ENCODE measurements around the gene SETD2. TPM values are rescaled to one million over a fixed set of nuclear protein-coding genes. Genes with fewer than 3 reads are reported as not detected.
"Not testable (repeated sequence)": the region's sequence is repeated elsewhere in the genome, so short reads cannot be mapped to it uniquely, and the experiment has no call there.

SETD2 gene
- total RNA-seq, 1 experiment from 2014 or later = 60.8 TPM

DNA sequence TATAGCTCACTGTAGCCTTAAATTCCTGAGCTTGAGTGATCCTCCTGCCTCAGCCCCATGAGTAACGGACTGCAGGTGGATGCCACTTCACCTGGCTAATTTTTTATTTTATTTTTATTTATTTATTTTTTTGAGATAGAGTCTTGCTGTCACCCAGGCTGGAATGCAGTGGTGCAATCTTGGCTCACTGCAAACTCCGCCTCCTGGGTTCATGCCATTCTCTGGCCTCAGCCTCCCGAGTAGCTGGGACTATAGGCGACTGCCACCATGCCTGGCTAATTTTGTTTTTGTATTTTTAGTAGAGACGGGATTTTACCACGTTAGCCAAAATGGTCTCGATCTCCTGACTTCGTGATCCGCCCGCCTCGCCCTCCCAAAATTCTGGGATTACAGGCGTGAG is 16.1 kb upstream of the SETD2 start:
- H2BK15ac ChIP-seq (ENCODE audit: low read depth, low read length) = not testable (repeated sequence)

More for the DNA sequence above, 16.1 kb upstream of the SETD2 start:
- H3K9me3 Mint-ChIP-seq; H2BK5ac ChIP-seq (ENCODE audit: insufficient read length, low read length); H3K18ac ChIP-seq (ENCODE audit: insufficient read length, low read depth, low read length); H2BK20ac ChIP-seq (ENCODE audit: low read depth, low read length, poor library complexity, severe bottlenecking); H2AFZ ChIP-seq (ENCODE audit: low read length); H3K4me1 ChIP-seq (ENCODE audit: insufficient read depth, low read length); H2BK120ac ChIP-seq (ENCODE audit: low read depth, low read length, poor library complexity, severe bottlenecking); H3K23ac ChIP-seq (ENCODE audit: insufficient read length, low read depth, low read length); H3K4me1 Mint-ChIP-seq; H3K27ac ChIP-seq (ENCODE audit: insufficient read length, low read depth, low read length); H3K27me3 ChIP-seq (ENCODE audit: insufficient read depth, low read length); H4K20me1 ChIP-seq (ENCODE audit: control insufficient read depth, insufficient read depth, insufficient read length); H4K8ac ChIP-seq (replicated peaks; ENCODE audit: insufficient read length, low read depth, low read length); H3K4me3 Mint-ChIP-seq; H4K91ac ChIP-seq (ENCODE audit: insufficient read length, low read depth, low read length); H3K14ac ChIP-seq (ENCODE audit: insufficient read depth, low read length); H3K27ac Mint-ChIP-seq; H3T11ph ChIP-seq (ENCODE audit: low read length); H3K9me3 ChIP-seq (ENCODE audit: control insufficient read depth, low read depth, low read length); H4K5ac ChIP-seq (ENCODE audit: insufficient read length, low read depth, low read length); H2AK5ac ChIP-seq (ENCODE audit: insufficient read length, low read length); H3K27me3 Mint-ChIP-seq (ENCODE audit: low read depth); H3K4me2 ChIP-seq (ENCODE audit: insufficient read depth, insufficient read length, low read length); H3K4ac ChIP-seq (ENCODE audit: low read depth, low read length); H3K9ac ChIP-seq (ENCODE audit: extremely low read depth, insufficient read length, low read length); H3K56ac ChIP-seq (ENCODE audit: insufficient read length, low read depth, low read length); H3K23me2 ChIP-seq (ENCODE audit: insufficient read length, low read depth, low read length, poor library complexity, severe bottlenecking); H3K79me2 ChIP-seq (ENCODE audit: insufficient read depth, low read length); H2BK12ac ChIP-seq (ENCODE audit: insufficient read length, low read depth, low read length); DNase-seq; H3K79me1 ChIP-seq (ENCODE audit: insufficient read depth, low read depth, low read length, poor library complexity, severe bottlenecking): not testable (repeated sequence)
- peaks cover 7 to 22% (median 14%) of the 10 kb centered on the region in 3 experiments; a peak in 6 of 7 replicates for H3K36me3 Mint-ChIP-seq (ENCODE audit: insufficient read depth in 1 of 3, low read depth in 3 of 3)
- WGBS (ENCODE audit: extremely low coverage, insufficient read length, low lambda C conversion rate) = no CpG with 5 or more reads among the region's 12 CpGs

All from H9 (cell line).